GM21717 (cell line): Measurements from ENCODE around the gene THSD4.

Source experiments
- ATAC-seq: cut with Tn5 transposase; IDR thresholded peaks from one replicate; pipeline ENCODE4 v1.9.1; 2021; ENCODE audit warnings: mild to moderate bottlenecking, moderate library complexity; ENCODE audit not compliant: unreplicated experiment

The THSD4 gene

GRCh38 chr15:71559616-71560015 lies 444.3 kb downstream of the THSD4 start:
- ATAC-seq: no peak

- no peak for ATAC-seq
Measured at GRCh38 chr15:71562251-71562650, 447.0 kb downstream of the THSD4 start.

- no peak for ATAC-seq
Measured at GRCh38 chr15:71564217-71564616, 448.9 kb downstream of the THSD4 start.

- no peak for ATAC-seq
Measured at GRCh38 chr15:71565006-71565405, 449.7 kb downstream of the THSD4 start.

GRCh38 chr15:71565631-71566160 lies 450.4 kb downstream of the THSD4 start:
- no peak for ATAC-seq

GRCh38 chr15:71566226-71566625 lies 451.0 kb downstream of the THSD4 start:
- no peak for ATAC-seq

- no peak for ATAC-seq
Measured at GRCh38 chr15:71567173-71567572, 451.9 kb downstream of the THSD4 start.

GRCh38 chr15:71568227-71568626 lies 453.0 kb downstream of the THSD4 start:
- ATAC-seq: no peak

DNA sequence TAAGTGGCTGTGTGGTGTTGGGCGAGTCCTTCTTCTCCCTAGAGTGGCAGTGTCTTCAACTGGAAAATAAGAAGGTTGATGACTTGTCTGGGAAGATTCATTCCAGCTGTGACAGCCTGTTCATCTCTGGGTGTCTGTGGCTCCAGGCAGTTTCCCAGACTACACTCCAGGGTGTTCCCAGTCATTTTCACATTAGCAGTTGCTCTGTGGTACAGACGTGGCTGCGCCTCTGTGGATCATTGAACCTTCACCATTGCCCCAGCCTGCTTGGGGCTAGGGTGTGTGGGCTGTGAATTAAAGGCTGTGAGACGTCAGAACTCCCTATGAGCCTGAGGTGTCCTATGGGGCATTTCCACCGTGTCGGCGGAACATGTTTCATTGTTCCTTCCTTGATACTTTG lies 455.5 kb downstream of the THSD4 start:
- no peak for ATAC-seq

GRCh38 chr15:71571641-71572040 lies 456.4 kb downstream of the THSD4 start:
- no peak for ATAC-seq

GRCh38 chr15:71572452-71573053 lies 457.3 kb downstream of the THSD4 start:
- ATAC-seq: no peak

GRCh38 chr15:71573599-71573998 lies 458.3 kb downstream of the THSD4 start:
- ATAC-seq: no peak

DNA sequence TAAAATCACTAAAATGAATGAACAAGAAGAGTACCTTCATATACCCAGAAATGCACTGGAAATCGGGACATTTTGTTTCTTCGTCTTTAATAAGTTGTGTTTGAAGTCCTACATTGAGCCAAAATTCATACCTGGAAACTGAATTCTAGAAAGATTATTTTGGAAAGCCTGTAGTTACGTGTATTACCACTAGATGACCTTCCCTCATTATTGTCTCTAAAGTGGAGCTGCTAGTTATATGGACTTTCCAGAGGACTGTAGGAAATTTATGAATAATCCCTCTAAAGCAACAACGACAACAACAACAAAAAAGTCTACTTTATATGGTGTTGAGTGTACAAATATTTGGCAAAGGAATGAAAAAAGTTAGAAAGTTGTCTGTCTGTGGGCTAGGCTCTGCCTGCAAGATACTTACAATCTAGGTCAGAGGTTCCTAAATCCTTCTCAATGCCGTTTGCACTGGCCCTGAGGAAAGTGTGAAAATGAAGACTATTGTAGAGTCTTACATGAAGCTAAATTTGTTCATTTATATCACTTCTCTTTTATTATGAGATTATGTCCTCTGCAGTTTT lies 460.3 kb downstream of the THSD4 start:
- ATAC-seq: no peak

- ATAC-seq: no peak
Measured at GRCh38 chr15:71577071-71577470, 461.8 kb downstream of the THSD4 start.

- no peak for ATAC-seq
Measured at GRCh38 chr15:71581398-71581930, 466.2 kb downstream of the THSD4 start.

DNA sequence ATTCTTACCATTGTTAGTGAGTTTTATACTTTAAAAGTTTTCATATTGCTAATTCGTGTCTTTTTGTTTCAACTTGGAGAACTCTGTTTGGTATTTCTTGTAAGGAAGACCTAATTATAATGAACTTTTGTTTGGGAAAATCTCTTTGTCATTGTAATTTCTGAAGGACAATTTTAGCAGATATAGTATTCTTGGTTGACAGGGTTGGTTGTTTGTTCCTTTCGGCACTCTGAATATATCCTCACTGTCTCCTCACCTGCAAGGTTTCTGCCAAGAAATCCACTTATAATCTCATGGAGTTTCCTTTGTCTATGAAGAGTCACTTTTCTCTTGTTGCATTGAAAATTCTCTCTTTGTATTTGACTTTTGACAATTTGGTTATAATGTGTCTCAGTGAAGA lies 469.9 kb downstream of the THSD4 start:
- ATAC-seq: no peak

GRCh38 chr15:71586463-71586862 lies 471.2 kb downstream of the THSD4 start:
- no peak for ATAC-seq

DNA sequence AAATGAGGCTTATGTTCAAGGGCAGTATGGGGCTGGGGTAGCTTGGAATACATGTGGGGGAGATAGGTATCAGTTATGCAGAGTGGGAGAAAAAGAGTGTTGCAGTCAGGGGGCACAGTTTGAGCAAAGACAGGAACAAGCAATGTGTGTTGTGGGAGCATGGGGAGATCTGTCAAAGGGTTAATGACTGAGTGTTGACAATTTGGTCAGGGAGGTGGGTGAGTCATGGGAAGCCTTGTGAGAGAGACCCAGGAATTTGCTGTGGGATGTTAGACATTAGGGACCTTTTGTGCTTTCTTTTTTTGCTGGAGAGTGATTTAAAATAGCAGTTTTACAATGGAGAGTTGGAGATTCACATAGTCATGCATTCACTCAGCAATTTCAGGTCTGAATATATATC lies 473.5 kb downstream of the THSD4 start:
- ATAC-seq: no peak

DNA sequence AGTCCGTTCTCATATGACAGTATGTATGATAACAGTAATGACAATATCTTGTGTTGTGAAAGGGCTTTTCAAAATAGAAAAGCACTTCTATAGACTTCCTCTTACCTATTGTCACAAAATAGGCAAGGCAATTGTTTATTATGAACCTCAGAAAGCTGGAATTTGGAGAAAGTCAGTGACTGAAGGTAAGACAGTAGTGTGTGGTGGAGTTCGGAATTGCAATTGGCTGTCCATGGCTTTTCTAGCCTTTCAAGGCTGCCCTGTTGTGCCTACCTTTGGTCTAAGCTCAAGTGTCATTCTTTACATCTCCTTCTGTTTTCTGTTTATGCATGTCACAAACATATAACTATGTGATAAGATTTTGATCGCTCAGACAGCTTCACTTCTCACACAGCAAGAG lies 475.8 kb downstream of the THSD4 start:
- no peak for ATAC-seq

GRCh38 chr15:71592203-71592602 lies 476.9 kb downstream of the THSD4 start:
- no peak for ATAC-seq

GRCh38 chr15:71595846-71596553 lies 480.7 kb downstream of the THSD4 start:
- no peak for ATAC-seq

- no peak for ATAC-seq
Measured at GRCh38 chr15:71596672-71597071, 481.4 kb downstream of the THSD4 start.
